Right lobe of liver (tissue), 6 donors: ENCODE measurements around the gene RNF141. TPM values are rescaled to one million over a fixed set of nuclear protein-coding genes. Genes with fewer than 3 reads are reported as not detected.

Experiments
- ATAC-seq, 4 donors: fragments of 200-7000 bp; cut with Tn5 transposase; one replicate each; pipeline ENCODE4 v1.9.1; 2020; ENCODE audit warnings: mild to moderate bottlenecking in 4 of 4, moderate library complexity in 4 of 4
- DNase-seq, 3 donors: peaks; one replicate each; pipeline ENCODE4 v3.0.0-alpha.2; 2020
- H3K27ac ChIP-seq, 3 donors: fragments of 200-600 bp; one replicate each; pipeline ENCODE4 v1.8.0; 2022
- H3K27me3 ChIP-seq, 2 donors: fragments of 200-600 bp; one replicate each; pipeline ENCODE4 v1.8.0; 2022
- H3K36me3 ChIP-seq, 4 donors: fragments of 200-600 bp; sonication (generic) in 1 of 4; one replicate each; pipeline versions ENCODE4 v1.5.1 to v1.8.0; 2017 to 2022; ENCODE audit warnings: control low read depth in 1 of 4
- H3K4me1 ChIP-seq, 4 donors: fragments of 200-600 bp; sonication (generic) in 1 of 4; one replicate each; pipeline versions ENCODE4 v1.5.1 to v1.8.0; 2017 to 2022; ENCODE audit warnings: control low read depth in 1 of 4
- H3K4me3 ChIP-seq, 3 donors: fragments of 200-600 bp; one replicate each; pipeline ENCODE4 v1.8.0; 2022
- H3K9me3 ChIP-seq, 4 donors: fragments of 200-600 bp; sonication (generic) in 1 of 4; one replicate each; pipeline versions ENCODE4 v1.5.1 to v1.8.0; 2017 to 2022; ENCODE audit warnings: control low read depth in 1 of 4
- POLR2A ChIP-seq: fragments of 450-650 bp; IDR thresholded peaks from one replicate; pipeline ENCODE4 v1.6.1; 2017; ENCODE audit warnings: antibody characterized with exemption, mild to moderate bottlenecking
- WGBS: methylation state at CpG from one replicate; pipeline ENCODE4 v1.1.6; 2018; ENCODE audit warnings: low coverage, low lambda C conversion rate; ENCODE audit not compliant: insufficient coverage; ENCODE audit errors: missing lambda C conversion rate; 5-methylcytosine and 5-hydroxymethylcytosine counted together
- intact Hi-C, 2 donors: fragments of 100-400 bp; cut with DNase I; formaldehyde crosslinking; loops; one replicate each; pipeline versions ENCODE4 v1.11.2 to v1.14.1; 2022
- microRNA counts: library from miRNA; unstranded; fragments of <30 nt; microRNA quantifications from one replicate; lab custom pipeline; 2016
- total RNA-seq, 6 experiments: library from RNA; depleted of rRNA in 2 of 6; stranded (reverse); fragments of >200 nt in 2 of 6; fragmentation: NEBNext Ultra II Directional in 3 of 6; extraction: Animal tissue kit (Norgen Biotek cat#: 25700) in 3 of 6; gene quantifications; one replicate each; pipeline versions ENCODE4 v1.1.0 to v1.2.4, GENCODE V29; 2016 to 2023
- TF ChIP-seq, protein P1 (sequence below), 4 donors: fragments of 200-600 bp in 3 of 4; fragments of 450-650 bp in 1 of 4; IDR thresholded peaks; one replicate each; pipeline versions ENCODE4 v1.5.1 to v1.8.0; 2016 to 2022; ENCODE audit warnings: antibody characterized with exemption in 4 of 4, mild to moderate bottlenecking in 2 of 4
- donor health status: DM: no; HTN: yes; CAD: no.
- donor health status: DM: no; HTN: no; CAD: no.
- donor health status: DM: no; HTN: no; CAD: no.
- donor health status: DM: no; HTN: yes; CAD: no.
- donor health status: DM: no; HTN: yes; CAD: no.

The RNF141 gene
- total RNA-seq, 6 experiments from 2014 or later = 11.2 to 21.0 (median 15.1) TPM

DNA sequence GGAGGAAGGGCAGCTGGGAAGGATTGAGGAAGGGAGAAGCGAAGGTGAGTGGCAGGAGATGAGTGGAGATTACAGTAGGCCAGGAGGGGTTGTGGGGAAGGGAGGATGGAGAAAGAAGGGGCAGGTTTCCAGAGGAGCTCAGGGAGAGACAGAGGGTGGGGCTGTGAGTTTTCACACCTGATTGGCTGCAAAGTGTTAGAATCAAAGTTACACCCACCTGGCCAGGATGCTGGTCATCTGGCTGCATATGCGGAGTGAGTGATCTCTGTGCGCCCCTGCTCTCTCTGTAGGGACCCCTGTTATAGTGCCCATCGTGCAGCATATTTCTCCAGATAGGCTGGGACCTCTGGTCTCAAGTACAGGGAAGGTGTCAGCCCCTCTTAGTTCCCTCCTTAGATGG is 67.6 kb downstream of the RNF141 start:
- Histone ChIP-seq H3K4me1 (no peaks in the 10 kb centered on the region), H3K9me3 (no peaks in the 10 kb centered on the region), H3K27me3 (no peaks in the 10 kb centered on the region), H3K4me3 (no peak overlapping the region), H3K27ac (no peak overlapping the region), H3K36me3 (no peaks in the 10 kb centered on the region)
- TF ChIP-seq POLR2A = no peak
- TF ChIP-seq, protein P1, sequence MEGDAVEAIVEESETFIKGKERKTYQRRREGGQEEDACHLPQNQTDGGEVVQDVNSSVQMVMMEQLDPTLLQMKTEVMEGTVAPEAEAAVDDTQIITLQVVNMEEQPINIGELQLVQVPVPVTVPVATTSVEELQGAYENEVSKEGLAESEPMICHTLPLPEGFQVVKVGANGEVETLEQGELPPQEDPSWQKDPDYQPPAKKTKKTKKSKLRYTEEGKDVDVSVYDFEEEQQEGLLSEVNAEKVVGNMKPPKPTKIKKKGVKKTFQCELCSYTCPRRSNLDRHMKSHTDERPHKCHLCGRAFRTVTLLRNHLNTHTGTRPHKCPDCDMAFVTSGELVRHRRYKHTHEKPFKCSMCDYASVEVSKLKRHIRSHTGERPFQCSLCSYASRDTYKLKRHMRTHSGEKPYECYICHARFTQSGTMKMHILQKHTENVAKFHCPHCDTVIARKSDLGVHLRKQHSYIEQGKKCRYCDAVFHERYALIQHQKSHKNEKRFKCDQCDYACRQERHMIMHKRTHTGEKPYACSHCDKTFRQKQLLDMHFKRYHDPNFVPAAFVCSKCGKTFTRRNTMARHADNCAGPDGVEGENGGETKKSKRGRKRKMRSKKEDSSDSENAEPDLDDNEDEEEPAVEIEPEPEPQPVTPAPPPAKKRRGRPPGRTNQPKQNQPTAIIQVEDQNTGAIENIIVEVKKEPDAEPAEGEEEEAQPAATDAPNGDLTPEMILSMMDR (IDR thresholded peaks at IDR 0.05) = no peak
- ATAC-seq (no peak), DNase-seq (no peak)
- intact Hi-C loops = no loop called here
- WGBS = 73% methylated on average over 1 of the region's 4 CpGs

DNA sequence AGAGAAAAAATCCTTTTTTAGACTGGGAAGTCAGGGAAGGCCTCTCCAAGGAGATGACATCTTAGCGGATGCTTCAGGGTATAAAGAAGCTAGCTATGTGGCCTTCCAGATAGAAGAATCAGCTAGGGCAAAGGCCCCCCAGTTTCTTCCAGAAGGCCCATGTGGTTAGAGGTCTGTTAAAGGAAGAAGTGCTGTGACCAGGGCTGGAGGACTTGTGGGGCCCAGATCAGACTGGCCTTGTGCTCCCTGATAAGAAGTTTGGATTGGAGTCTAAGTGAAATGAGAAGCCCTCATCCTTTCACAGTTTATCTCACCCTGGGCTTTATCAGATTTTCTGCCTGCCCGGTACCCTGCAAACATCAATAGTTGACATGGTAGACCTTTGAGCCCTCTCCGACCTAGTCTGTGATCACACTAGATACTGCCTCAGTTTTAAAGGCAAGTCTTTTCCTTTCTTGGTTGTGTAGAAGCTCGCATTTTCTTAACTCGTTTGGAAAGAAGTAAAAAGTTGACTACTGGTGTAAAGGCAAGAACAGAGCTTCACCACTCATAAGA is 78.2 kb downstream of the RNF141 start:
- Histone ChIP-seq H3K36me3 (no peaks in the 10 kb centered on the region), H3K4me1 (no peaks in the 10 kb centered on the region), H3K4me3 (no peak overlapping the region), H3K27ac (no peak overlapping the region), H3K9me3 (no peaks in the 10 kb centered on the region), H3K27me3 (no peaks in the 10 kb centered on the region)
- 71% methylated on average over 4 of the region's 5 CpGs for WGBS
- no peak for DNase-seq
- no peak for ATAC-seq
- no peak for TF ChIP-seq POLR2A
- TF ChIP-seq, protein P1 (IDR thresholded peaks at IDR 0.05) = no peak
- intact Hi-C loops = no loop called here

MicroRNAs encoded within 50 kb of the gene (microRNA counts, 767-probe panel; counts per million panel counts)
- microRNA hsa-miR-4485 (lab: Ali Mortazavi, UCI) = 237 counts per million

Other genes with a start within 250 kb of the RNF141 start
- 10 to 100 TPM; 13.7 to 28.4 (median 21.3) TPM for gene SBF2, start 247.0 kb downstream of the RNF141 start, total RNA-seq
- 10 to 100 TPM in 5 of 6 experiments, 1 to 10 TPM in 1; 7.9 to 82.6 (median 21.6) TPM for gene ADM, start 236.1 kb downstream of the RNF141 start, total RNA-seq
- 1 to 10 TPM in 5 of 6 experiments, under 1 TPM in 1; 0.98 to 5.0 (median 1.8) TPM for gene AMPD3, start 85.9 kb downstream of the RNF141 start, total RNA-seq
- 10 to 100 TPM in 5 of 6 experiments, 1 to 10 TPM in 1; 9.3 to 60.8 (median 28.3) TPM for gene LYVE1, start 27.5 kb upstream of the RNF141 start, total RNA-seq
- 1 to 10 TPM; 1.2 to 2.3 (median 1.4) TPM for gene IRAG1, start 152.6 kb upstream of the RNF141 start, total RNA-seq
- 10 to 100 TPM; 15.9 to 38.9 (median 20.0) TPM for gene CTR9, start 210.1 kb upstream of the RNF141 start, total RNA-seq